ENCODE results near the gene ZC3H18. TPM values are rescaled to one million over a fixed set of nuclear protein-coding genes. Genes with fewer than 3 reads are reported as not detected.

The ZC3H18 gene
- total and polyA plus RNA-seq, 2 experiments from 2014 or later: 30.0 to 40.7 TPM

DNA sequence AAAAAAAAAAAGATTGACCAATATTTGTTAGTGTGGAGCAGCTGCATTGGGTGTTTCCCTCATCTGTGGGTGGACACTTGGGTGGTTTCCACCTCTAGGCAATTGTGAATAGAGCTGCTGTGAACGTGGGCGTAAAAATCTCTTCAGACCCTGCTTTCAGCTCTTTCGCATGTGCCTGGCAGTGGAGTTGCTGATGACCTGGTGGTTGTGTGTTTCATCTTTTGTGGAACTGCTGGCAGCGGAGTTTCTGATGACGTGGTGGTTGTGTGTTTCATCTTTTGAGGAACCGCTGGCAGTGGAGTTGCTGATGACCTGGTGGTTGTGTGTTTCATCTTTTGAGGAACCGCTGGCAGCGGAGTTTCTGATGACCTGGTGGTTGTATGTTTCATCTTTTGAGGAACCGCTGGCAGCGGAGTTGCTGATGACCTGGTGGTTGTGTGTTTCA is 21.4 kb downstream of the ZC3H18 start:
- Histone ChIP-seq H3F3A (replicated peaks; ENCODE audit: low read depth) (peaks cover 4% of the 10 kb centered on the region; the same call in 1 of the 2 replicates), H3K4me2 (no peak overlapping the region), H3K36me3 (ENCODE audit: insufficient read depth) (peaks cover 11% of the 10 kb centered on the region; the same call in 1 of the 2 replicates), H3K27ac (ENCODE audit: low read depth) (no peak overlapping the region), H3K4me1 (ENCODE audit: insufficient read depth) (no peaks in the 10 kb centered on the region), H3K27me3 (ENCODE audit: insufficient read depth) (no peaks in the 10 kb centered on the region), H2AFZ (no peak overlapping the region), H4K20me1 (replicated peaks; ENCODE audit: insufficient read depth) (peaks cover 16% of the 10 kb centered on the region; the same call in 1 of the 2 replicates), H3K79me2 (replicated peaks; ENCODE audit: insufficient read depth) (peaks cover 38% of the 10 kb centered on the region), H3K4me3 (no peak overlapping the region), H3K9me2 (ENCODE audit: insufficient read depth) (no peaks in the 10 kb centered on the region)
- Mint-ChIP-seq H3K27ac (no peak overlapping the region), H3K9me3 (no peaks in the 10 kb centered on the region), H3K27me3 (ENCODE audit: insufficient read depth, low read depth, poor library complexity) (peaks cover 1% of the 10 kb centered on the region), H3K4me3 (no peak overlapping the region), H3K4me1 (no peaks in the 10 kb centered on the region), H3K36me3 (ENCODE audit: low read depth) (peaks cover 50% of the 10 kb centered on the region)
- TF ChIP-seq, protein P1, sequence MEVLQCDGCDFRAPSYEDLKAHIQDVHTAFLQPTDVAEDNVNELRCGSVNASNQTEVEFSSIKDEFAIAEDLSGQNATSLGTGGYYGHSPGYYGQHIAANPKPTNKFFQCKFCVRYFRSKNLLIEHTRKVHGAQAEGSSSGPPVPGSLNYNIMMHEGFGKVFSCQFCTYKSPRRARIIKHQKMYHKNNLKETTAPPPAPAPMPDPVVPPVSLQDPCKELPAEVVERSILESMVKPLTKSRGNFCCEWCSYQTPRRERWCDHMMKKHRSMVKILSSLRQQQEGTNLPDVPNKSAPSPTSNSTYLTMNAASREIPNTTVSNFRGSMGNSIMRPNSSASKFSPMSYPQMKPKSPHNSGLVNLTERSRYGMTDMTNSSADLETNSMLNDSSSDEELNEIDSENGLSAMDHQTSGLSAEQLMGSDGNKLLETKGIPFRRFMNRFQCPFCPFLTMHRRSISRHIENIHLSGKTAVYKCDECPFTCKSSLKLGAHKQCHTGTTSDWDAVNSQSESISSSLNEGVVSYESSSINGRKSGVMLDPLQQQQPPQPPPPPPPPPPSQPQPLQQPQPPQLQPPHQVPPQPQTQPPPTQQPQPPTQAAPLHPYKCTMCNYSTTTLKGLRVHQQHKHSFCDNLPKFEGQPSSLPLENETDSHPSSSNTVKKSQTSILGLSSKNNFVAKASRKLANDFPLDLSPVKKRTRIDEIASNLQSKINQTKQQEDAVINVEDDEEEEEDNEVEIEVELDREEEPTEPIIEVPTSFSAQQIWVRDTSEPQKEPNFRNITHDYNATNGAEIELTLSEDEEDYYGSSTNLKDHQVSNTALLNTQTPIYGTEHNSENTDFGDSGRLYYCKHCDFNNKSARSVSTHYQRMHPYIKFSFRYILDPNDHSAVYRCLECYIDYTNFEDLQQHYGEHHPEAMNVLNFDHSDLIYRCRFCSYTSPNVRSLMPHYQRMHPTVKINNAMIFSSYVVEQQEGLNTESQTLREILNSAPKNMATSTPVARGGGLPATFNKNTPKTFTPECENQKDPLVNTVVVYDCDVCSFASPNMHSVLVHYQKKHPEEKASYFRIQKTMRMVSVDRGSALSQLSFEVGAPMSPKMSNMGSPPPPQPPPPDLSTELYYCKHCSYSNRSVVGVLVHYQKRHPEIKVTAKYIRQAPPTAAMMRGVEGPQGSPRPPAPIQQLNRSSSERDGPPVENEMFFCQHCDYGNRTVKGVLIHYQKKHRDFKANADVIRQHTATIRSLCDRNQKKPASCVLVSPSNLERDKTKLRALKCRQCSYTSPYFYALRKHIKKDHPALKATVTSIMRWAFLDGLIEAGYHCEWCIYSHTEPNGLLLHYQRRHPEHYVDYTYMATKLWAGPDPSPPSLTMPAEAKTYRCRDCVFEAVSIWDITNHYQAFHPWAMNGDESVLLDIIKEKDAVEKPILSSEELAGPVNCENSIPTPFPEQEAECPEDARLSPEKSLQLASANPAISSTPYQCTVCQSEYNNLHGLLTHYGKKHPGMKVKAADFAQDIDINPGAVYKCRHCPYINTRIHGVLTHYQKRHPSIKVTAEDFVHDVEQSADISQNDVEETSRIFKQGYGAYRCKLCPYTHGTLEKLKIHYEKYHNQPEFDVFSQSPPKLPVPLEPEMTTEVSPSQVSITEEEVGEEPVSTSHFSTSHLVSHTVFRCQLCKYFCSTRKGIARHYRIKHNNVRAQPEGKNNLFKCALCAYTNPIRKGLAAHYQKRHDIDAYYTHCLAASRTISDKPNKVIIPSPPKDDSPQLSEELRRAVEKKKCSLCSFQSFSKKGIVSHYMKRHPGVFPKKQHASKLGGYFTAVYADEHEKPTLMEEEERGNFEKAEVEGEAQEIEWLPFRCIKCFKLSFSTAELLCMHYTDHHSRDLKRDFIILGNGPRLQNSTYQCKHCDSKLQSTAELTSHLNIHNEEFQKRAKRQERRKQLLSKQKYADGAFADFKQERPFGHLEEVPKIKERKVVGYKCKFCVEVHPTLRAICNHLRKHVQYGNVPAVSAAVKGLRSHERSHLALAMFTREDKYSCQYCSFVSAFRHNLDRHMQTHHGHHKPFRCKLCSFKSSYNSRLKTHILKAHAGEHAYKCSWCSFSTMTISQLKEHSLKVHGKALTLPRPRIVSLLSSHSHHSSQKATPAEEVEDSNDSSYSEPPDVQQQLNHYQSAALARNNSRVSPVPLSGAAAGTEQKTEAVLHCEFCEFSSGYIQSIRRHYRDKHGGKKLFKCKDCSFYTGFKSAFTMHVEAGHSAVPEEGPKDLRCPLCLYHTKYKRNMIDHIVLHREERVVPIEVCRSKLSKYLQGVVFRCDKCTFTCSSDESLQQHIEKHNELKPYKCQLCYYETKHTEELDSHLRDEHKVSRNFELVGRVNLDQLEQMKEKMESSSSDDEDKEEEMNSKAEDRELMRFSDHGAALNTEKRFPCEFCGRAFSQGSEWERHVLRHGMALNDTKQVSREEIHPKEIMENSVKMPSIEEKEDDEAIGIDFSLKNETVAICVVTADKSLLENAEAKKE (CRISPR knock-in tag; IDR thresholded peaks at IDR 0.05): no peak
- TF ChIP-seq ZNF331 (CRISPR knock-in tag; IDR thresholded peaks at IDR 0.05; ENCODE audit: low read depth): no peak
- no peak for TF ChIP-seq NANOG (IDR thresholded peaks at IDR 0.05; ENCODE audit: borderline replicate concordance)
- TF ChIP-seq JUNB (IDR thresholded peaks at IDR 0.05; ENCODE audit: unreplicated experiment): no peak
- no peak for TF ChIP-seq CREB1 (CRISPR knock-in tag; IDR thresholded peaks at IDR 0.05; ENCODE audit: low read depth)
- no peak for TF ChIP-seq EZH2 (IDR thresholded peaks at IDR 0.05; ENCODE audit: low read depth, unreplicated experiment)
- TF ChIP-seq, protein P2, sequence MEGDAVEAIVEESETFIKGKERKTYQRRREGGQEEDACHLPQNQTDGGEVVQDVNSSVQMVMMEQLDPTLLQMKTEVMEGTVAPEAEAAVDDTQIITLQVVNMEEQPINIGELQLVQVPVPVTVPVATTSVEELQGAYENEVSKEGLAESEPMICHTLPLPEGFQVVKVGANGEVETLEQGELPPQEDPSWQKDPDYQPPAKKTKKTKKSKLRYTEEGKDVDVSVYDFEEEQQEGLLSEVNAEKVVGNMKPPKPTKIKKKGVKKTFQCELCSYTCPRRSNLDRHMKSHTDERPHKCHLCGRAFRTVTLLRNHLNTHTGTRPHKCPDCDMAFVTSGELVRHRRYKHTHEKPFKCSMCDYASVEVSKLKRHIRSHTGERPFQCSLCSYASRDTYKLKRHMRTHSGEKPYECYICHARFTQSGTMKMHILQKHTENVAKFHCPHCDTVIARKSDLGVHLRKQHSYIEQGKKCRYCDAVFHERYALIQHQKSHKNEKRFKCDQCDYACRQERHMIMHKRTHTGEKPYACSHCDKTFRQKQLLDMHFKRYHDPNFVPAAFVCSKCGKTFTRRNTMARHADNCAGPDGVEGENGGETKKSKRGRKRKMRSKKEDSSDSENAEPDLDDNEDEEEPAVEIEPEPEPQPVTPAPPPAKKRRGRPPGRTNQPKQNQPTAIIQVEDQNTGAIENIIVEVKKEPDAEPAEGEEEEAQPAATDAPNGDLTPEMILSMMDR (conservative IDR thresholded peaks at IDR 0.05; ENCODE audit: low read depth in 2 of 2): no peak
- TF ChIP-seq, protein P3, sequence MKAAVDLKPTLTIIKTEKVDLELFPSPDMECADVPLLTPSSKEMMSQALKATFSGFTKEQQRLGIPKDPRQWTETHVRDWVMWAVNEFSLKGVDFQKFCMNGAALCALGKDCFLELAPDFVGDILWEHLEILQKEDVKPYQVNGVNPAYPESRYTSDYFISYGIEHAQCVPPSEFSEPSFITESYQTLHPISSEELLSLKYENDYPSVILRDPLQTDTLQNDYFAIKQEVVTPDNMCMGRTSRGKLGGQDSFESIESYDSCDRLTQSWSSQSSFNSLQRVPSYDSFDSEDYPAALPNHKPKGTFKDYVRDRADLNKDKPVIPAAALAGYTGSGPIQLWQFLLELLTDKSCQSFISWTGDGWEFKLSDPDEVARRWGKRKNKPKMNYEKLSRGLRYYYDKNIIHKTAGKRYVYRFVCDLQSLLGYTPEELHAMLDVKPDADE (IDR thresholded peaks at IDR 0.05): no peak
- TF ChIP-seq ZNF114 (CRISPR knock-in tag; IDR thresholded peaks at IDR 0.05): no peak
- TF ChIP-seq POLR2AphosphoS5 (IDR thresholded peaks at IDR 0.05; ENCODE audit: low read depth): no peak
- no peak for TF ChIP-seq STAT1 (IDR thresholded peaks at IDR 0.05; ENCODE audit: unreplicated experiment)
- TF ChIP-seq, protein P4, sequence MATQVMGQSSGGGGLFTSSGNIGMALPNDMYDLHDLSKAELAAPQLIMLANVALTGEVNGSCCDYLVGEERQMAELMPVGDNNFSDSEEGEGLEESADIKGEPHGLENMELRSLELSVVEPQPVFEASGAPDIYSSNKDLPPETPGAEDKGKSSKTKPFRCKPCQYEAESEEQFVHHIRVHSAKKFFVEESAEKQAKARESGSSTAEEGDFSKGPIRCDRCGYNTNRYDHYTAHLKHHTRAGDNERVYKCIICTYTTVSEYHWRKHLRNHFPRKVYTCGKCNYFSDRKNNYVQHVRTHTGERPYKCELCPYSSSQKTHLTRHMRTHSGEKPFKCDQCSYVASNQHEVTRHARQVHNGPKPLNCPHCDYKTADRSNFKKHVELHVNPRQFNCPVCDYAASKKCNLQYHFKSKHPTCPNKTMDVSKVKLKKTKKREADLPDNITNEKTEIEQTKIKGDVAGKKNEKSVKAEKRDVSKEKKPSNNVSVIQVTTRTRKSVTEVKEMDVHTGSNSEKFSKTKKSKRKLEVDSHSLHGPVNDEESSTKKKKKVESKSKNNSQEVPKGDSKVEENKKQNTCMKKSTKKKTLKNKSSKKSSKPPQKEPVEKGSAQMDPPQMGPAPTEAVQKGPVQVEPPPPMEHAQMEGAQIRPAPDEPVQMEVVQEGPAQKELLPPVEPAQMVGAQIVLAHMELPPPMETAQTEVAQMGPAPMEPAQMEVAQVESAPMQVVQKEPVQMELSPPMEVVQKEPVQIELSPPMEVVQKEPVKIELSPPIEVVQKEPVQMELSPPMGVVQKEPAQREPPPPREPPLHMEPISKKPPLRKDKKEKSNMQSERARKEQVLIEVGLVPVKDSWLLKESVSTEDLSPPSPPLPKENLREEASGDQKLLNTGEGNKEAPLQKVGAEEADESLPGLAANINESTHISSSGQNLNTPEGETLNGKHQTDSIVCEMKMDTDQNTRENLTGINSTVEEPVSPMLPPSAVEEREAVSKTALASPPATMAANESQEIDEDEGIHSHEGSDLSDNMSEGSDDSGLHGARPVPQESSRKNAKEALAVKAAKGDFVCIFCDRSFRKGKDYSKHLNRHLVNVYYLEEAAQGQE (IDR thresholded peaks at IDR 0.05; ENCODE audit: unreplicated experiment): no peak
- no peak for TF ChIP-seq EZH2phosphoT487 (IDR thresholded peaks at IDR 0.05; ENCODE audit: unreplicated experiment)
- DNase-seq (ENCODE audit: low spot score) (no peak), ATAC-seq (no peak)
